ENCODE results near the gene MLLT10. TPM values are rescaled to one million over a fixed set of nuclear protein-coding genes. Genes with fewer than 3 reads are reported as not detected.

The MLLT10 gene
- total and polyA plus RNA-seq, 2 of the 8 experiments (the other 6 are each of a cell fraction or from before 2014, with no cell fraction given): 53.1 to 62.1 TPM

DNA sequence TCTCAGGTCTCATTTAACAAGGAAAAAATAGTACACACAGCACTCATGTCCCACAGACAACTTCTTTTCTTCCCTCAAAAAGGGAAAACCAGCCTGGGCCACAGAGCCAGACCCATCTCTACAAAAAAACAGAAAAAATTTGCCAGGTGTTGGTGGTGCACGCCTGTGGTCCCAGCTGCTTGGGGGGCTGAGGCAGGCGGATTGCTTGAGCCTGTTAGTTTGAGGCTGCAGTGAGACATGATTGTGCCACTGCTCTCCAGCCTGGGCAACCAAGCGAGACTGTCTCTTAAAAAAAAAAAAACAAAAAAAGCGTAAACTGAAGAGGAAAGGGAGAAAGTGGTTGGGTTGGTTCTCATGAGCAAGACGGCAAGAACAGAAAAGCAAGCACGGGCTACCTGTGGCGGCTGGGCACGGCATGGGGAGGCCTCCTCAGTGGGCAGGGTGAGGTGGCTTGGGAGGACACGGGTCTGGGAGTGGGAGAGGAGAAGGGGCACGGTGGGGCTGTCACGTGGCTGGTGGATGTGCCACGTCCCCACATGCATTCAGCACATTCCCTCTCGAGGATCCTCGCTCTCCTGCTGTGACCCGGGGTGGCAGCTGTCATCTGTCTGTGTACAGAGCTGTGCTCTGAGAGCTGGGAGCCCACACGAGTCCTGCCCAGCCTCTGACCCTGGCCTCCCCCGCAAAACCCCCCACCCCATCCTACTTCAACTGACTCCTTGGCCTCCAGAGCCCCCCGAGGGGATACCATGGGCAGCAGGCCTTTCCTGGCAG lies 219.7 kb downstream of the MLLT10 start:
- no peak overlapping the region for H3K56ac ChIP-seq (replicated peaks; ENCODE audit: insufficient read length, low read depth, low read length)
- POLR2A ChIA-PET (ENCODE audit: partially characterized antibody): interaction anchor here (0.6 to 1.2 kb wide), 4 partner anchors 95 to 245 kb away, joined by 3 to 5 read pairs (median 4); no protein-coding TSS in a partner anchor
- 89% methylated on average over 18 of the region's 18 CpGs; no CpG with 5 or more reads in 1 of the 2 experiments for WGBS, 2 experiments (ENCODE audit: extremely low coverage in 1 of 2, insufficient coverage in 1 of 2, insufficient read length in 1 of 2, insufficient replicate concordance in 2 of 2, low coverage in 1 of 2, low lambda C conversion rate in 2 of 2, missing lambda C conversion rate in 1 of 2)
- TF ChIP-seq RNF2 (IDR thresholded peaks at IDR 0.05; ENCODE audit: borderline replicate concordance, low read depth, low read length, missing control alignments, poor library complexity, severe bottlenecking): no peak
- no peak for TF ChIP-seq MAFK (IDR thresholded peaks at IDR 0.05; ENCODE audit: low read depth, low read length)
- TF ChIP-seq TAF1 (IDR thresholded peaks at IDR 0.05; ENCODE audit: low read depth, low read length): no peak
- TF ChIP-seq, protein P1, sequence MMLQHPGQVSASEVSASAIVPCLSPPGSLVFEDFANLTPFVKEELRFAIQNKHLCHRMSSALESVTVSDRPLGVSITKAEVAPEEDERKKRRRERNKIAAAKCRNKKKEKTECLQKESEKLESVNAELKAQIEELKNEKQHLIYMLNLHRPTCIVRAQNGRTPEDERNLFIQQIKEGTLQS (IDR thresholded peaks at IDR 0.05; ENCODE audit: insufficient read depth, low read depth, low read length): no peak
- TF ChIP-seq PHF8 (conservative IDR thresholded peaks at IDR 0.05; ENCODE audit: low read depth, low read length): no peak
- TF ChIP-seq CEBPB (IDR thresholded peaks at IDR 0.05; ENCODE audit: low read depth, low read length): no peak
- TF ChIP-seq RXRA (IDR thresholded peaks at IDR 0.05; ENCODE audit: insufficient read depth, low read depth, low read length): no peak
- TF ChIP-seq, protein P2, sequence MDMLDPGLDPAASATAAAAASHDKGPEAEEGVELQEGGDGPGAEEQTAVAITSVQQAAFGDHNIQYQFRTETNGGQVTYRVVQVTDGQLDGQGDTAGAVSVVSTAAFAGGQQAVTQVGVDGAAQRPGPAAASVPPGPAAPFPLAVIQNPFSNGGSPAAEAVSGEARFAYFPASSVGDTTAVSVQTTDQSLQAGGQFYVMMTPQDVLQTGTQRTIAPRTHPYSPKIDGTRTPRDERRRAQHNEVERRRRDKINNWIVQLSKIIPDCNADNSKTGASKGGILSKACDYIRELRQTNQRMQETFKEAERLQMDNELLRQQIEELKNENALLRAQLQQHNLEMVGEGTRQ (IDR thresholded peaks at IDR 0.05; ENCODE audit: low read length): no peak
- TF ChIP-seq JUN (IDR thresholded peaks at IDR 0.05; ENCODE audit: low read depth, low read length): no peak
- TF ChIP-seq POU5F1 (IDR thresholded peaks at IDR 0.05; ENCODE audit: low read depth, low read length): no peak

More for the DNA sequence above, 219.7 kb downstream of the MLLT10 start:
- H2AFZ ChIP-seq (ENCODE audit: low read length): no peak overlapping the region
- peak overlapping the region; percentile 4 for H2BK120ac ChIP-seq (replicated peaks; ENCODE audit: low read depth, low read length)
- H3K79me1 ChIP-seq (ENCODE audit: low read depth, low read length): no peaks in the 10 kb centered on the region
- no peak overlapping the region for H3K27ac ChIP-seq (ENCODE audit: low read depth, low read length)
- H4K91ac ChIP-seq (replicated peaks; ENCODE audit: insufficient read length, low read length): peak overlapping the region; percentile 96
- H3K18ac ChIP-seq (ENCODE audit: extremely low read depth, low read length): peak overlapping the region; percentile 90; the same call in 1 of the 2 replicates
- H3K36me3 ChIP-seq (ENCODE audit: control insufficient read depth in 2 of 4, insufficient read depth in 4 of 4, low read length in 3 of 4): no peaks in the 10 kb centered on the region
- peak overlapping the region; percentile 99 for H2BK12ac ChIP-seq (ENCODE audit: low read depth, low read length)
- no peak for DNase-seq (ENCODE audit: low read depth in 1 of 2, low spot score in 2 of 2)
- H3K9me3 ChIP-seq (ENCODE audit: insufficient read depth in 2 of 2, low read depth in 1 of 2, low read length in 1 of 2): no peaks in the 10 kb centered on the region
- H3K23me2 ChIP-seq (ENCODE audit: low read depth, low read length): peaks cover 3% of the 10 kb centered on the region; the same call in 1 of the 2 replicates
- H3K79me2 ChIP-seq (ENCODE audit: control insufficient read depth in 1 of 2, insufficient read depth in 2 of 2, low read length in 2 of 2): no peaks in the 10 kb centered on the region
- H3K14ac ChIP-seq (ENCODE audit: insufficient read length): no peak overlapping the region
- peak overlapping the region; percentile 99 for H2BK5ac ChIP-seq (ENCODE audit: low read depth, low read length)
- no peak overlapping the region; the same call in 1 of the 2 replicates for H4K8ac ChIP-seq (ENCODE audit: extremely low read depth, insufficient read depth, low read length)
- peak overlapping the region; percentile 64 for H3K4ac ChIP-seq (replicated peaks; ENCODE audit: insufficient read length, low read depth, low read length)
- H4K20me1 ChIP-seq (replicated peaks in 1 of 2; ENCODE audit: control insufficient read depth in 1 of 2, insufficient read depth in 2 of 2, low read length in 2 of 2): no peaks in the 10 kb centered on the region
- no peak overlapping the region for H4K5ac ChIP-seq (ENCODE audit: insufficient read length, low read depth, low read length)
- no peak overlapping the region for H3K4me2 ChIP-seq (ENCODE audit: insufficient read depth in 1 of 2, low read depth in 2 of 2, low read length in 2 of 2)
- peak overlapping the region; percentile 83; the same call in 1 of the 2 replicates for H2AK5ac ChIP-seq (ENCODE audit: low read depth, low read length)
- peak overlapping the region; percentile 100 for H2BK20ac ChIP-seq (ENCODE audit: low read length)
- H3K4me3 ChIP-seq (ENCODE audit: extremely low read depth in 1 of 4, insufficient read depth in 2 of 4, low read depth in 3 of 4, low read length in 4 of 4): no peak overlapping the region
- FAIRE-seq: no peak
- H3K27me3 ChIP-seq (replicated peaks in 1 of 4; ENCODE audit: control insufficient read depth in 3 of 4, extremely low read depth in 1 of 4, insufficient read depth in 3 of 4, low read length in 3 of 4): no peaks in the 10 kb centered on the region
- peak overlapping the region; percentile 31; the same call in 1 of the 2 replicates for H2BK15ac ChIP-seq (ENCODE audit: low read length)
- CTCF ChIA-PET (ENCODE audit: partially characterized antibody): interaction anchor here (1.2 kb wide), 1 partner anchor 16 kb away, joined by 3 read pairs; no protein-coding TSS in a partner anchor
- H3K4me1 ChIP-seq (replicated peaks in 1 of 4; ENCODE audit: control insufficient read depth in 3 of 4, insufficient read depth in 4 of 4, low read length in 3 of 4): peaks cover 25 to 56% (median 43%) of the 10 kb centered on the region in 4 experiments
- H3K23ac ChIP-seq (ENCODE audit: insufficient read length): no peak overlapping the region
- H3K9ac ChIP-seq (replicated peaks in 1 of 4; ENCODE audit: extremely low read depth in 1 of 4, low read depth in 3 of 4, low read length in 3 of 4): no peak overlapping the region
